GM19463 (cell line): ENCODE data around the gene ZNF57.
A peak's percentile ranks its signal among the peaks of the same experiment; 100 is the strongest.
"Not testable (repeated sequence)": the region's sequence is repeated elsewhere in the genome, so short reads cannot be mapped to it uniquely, and the experiment has no call there.

ENCODE experiments used
- ATAC-seq: cut with Tn5 transposase; IDR thresholded peaks from one replicate; pipeline ENCODE4 v1.9.1; 2021; ENCODE audit warnings: mild to moderate bottlenecking, moderate library complexity; ENCODE audit not compliant: unreplicated experiment

Gene ZNF57

DNA sequence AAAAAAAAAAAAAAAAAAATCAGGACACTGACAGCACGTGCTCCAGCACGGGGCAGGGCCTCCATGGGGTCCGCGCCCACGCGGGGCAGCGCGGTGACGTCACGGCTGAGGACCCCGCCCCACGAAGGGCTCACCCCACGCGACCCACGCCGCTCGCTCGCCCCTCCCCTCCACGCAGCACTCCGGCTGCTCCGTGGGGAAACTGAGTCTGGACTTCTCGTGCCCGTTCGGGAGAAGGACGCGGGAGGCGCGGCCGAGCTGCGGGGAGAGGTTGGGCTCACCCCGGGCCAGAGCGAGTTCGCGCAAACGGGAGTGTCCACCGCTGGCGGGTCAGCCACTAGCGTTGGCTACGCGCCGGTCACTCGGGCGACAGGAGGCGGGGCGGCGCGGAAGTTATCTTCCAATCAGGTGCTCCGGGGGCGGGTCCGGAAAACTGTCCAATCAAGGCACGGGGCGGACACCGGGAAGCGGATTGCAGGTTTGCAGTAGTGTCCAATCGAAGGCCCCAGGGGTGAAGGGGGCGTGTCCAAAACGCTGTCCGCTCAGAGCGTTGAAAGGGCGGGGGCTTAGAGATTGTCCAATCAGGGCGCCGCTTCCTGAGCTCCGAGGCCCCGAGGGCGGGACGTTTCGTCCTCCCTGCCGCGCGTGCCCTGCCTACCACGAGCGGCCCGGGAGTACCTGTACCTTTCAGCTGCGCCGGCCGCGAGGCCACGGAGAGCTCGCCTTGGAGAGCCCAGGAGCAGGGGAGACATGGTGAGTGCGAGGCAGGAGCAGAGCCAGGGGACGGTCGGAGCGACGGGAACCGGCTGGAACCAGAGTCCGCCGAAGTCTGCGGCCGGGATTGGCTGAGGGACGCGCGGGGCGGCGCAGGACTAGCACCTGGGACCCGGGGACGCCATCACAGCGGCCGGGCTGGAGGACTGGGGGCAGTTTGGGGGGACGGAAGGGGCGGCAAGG is at the start of gene ZNF57:
Gene ZNF57, plus strand, starts transcription at position 633 of the 957 bp plus-strand sequence. Its CDS starts 118 bp downstream, at position 751.
- peak; percentile 89 for ATAC-seq

DNA sequence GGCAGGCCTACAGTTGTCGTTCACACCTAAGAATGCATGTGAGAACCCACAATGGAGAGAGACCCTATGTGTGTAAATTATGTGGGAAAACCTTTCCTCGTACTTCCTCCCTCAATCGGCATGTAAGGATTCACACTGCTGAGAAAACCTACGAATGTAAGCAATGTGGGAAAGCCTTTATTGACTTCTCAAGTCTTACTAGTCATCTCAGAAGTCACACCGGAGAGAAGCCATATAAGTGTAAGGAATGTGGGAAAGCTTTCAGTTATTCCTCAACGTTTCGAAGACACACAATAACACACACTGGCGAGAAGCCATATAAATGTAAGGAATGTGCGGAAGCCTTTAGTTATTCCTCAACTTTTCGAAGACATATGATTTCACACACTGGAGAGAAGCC is 48.1 kb upstream of the ZNF57 start:
- no peak for ATAC-seq

DNA sequence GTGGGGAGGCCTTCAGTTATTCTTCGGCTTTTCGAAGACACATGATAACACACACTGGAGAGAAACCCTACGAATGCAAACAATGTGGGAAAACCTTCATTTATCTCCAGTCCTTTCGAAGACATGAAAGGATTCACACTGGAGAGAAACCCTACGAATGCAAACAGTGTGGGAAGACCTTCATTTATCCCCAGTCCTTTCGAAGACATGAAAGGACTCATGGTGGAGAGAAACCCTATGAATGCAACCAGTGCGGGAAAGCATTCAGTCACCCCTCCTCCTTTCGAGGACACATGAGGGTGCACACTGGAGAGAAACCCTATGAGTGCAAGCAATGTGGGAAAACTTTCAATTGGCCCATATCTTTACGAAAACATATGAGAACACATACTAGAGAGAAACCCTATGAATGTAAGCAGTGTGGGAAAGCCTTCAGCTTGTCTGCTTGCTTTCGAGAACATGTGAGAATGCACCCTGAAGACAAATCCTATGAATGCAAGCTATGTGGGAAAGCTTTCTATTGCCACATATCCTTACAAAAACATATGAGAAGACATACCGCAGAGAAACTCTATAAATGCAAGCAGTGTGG is 47.6 kb upstream of the ZNF57 start:
- ATAC-seq, result no peak

DNA sequence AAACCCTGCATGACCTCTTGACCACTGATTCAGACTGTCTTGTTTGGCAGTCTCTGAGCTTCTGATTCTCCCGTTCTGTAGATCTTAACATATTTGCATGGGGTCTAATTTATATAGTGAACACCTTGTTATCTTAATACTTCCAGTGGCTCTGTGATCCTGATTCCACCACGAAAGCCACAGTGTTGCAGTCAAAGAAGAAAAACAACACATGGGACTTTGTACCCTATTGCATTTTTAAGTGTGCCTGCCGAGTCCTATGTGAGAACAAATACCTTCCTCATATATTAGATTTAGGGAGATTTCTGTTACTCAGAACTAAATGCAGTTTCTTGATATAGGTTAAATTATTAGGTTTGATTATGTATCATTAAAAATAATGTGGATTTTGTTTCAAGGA is 45.9 kb upstream of the ZNF57 start:
- no peak for ATAC-seq

DNA sequence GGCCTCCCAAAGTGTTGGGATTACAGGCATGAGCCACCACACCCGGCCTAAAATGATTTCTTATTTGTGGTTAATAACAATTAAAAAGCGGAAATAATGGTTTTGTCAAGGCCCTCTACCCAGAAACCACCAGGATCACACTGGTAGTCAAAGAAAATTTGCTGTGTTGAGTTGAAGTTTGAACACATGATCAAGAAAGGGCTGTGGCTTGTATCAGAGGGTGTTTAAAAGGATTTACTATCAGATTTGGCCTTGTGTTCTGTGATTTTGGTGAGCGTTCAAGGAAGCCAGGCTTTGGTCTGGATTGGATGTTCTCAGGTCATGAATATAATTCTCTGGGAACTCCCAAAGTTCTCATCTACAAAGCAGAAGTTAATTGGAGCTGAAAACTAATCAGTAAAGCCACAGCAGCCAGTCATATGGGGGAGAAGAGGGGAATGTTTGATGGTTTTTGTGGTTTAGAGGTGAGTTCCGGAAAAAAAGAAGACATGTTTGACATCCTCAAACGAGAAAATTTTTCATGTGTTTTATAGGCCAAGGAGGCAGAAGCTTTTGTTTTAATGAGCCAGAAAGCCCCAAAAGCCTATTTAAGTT is 44.2 kb upstream of the ZNF57 start:
- ATAC-seq, result no peak

DNA sequence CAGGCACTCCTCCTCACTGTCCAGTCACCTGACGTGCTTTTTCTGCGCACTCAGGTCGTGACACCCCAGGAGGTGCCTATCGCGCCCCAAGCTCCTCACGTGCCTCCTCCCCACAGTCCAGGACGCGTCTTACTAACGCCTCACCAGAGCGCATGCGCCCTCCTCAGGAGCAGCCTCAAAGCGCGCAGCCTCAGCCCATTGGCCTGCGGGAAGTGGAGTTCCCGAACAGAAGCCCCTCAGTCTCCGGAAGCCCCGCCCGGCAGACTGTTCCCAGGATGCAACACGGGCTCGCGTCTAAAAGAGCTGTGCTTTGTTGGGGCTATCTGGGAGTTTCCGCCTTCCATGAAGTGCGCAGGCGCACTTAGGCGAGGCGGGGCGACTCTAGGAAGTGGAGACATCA is 41.9 kb upstream of the ZNF57 start:
- ATAC-seq, result no peak

DNA sequence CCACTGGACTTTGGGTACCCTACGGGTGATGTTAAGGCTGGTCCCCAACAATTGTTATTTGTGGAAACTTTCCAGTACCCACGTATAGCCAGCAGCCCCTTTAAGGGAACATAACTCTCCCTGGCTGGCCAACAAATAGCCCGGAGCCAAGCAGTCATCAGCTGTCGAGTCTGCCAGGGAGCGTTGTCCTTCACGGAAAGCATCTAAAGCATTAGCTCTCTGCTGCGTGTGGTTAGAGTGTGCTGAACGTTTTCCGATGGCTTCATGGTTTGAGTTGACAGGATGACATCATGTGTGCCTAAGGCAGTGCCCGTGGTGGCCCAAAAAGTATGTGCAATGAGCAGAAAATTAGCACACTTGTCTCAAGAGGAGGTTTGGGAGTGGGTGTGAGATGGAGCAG is 36.9 kb upstream of the ZNF57 start:
- ATAC-seq, result no peak

DNA sequence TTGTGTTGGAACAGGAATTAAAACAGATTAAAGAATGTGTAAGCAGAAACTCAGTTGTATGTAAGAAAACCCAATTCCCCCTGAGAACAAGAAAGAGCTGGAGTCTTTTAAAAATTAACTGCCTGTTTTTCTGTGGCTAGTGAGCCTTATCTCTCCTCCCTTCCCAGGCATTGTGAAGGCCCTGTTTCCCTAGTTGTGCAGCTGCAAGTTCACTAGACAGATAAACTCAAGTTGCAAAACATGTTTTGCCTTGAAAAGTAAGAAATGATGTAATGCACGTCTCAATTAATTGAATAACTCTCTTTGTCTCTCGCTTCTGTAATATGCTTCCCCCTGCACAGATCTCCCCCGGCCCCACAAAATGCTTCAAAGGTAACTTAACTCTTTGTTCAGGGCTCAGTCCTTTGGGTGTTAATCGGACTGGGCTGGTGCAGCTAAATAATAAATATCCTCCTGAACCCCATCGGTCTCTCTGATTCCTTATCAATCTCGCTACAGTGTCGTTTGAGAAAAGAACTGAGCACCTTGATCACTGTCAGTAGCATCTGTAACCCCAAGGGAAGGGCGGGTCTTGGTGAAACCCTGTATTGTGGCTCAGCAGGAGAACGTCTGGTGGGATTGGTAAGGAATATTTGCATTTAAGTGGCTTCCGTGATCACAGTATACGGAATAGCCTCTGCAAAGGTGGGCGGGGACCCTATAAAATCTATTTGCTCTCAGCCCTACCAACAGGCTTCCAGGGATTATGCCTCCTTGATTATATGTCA is 35.2 kb upstream of the ZNF57 start:
- ATAC-seq, result no peak

DNA sequence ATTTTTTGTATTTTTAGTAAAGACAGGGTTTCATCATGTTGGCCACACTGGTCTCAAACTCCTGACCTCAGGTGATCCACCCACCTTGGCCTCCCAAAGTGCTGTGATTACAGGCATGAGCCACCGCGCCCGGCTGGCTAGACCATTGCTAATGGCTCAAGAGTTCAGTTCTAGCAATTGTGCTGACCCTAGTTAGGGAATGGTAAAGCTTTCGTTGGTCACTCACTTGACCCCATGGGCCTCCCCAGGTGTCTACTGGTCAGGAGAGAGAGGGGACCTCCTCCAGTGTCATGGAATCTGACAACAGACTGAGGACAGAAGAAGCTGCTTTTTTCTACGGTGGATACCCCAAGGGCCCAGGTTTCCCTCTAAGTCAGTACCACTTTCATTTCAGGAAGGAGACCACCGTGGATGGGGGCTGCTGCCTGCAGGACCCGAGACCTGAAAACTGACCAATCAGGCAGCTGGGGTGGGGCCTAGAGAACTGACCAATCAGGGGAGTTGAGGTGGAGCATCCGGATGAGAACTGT is 34.2 kb upstream of the ZNF57 start:
- no peak for ATAC-seq

DNA sequence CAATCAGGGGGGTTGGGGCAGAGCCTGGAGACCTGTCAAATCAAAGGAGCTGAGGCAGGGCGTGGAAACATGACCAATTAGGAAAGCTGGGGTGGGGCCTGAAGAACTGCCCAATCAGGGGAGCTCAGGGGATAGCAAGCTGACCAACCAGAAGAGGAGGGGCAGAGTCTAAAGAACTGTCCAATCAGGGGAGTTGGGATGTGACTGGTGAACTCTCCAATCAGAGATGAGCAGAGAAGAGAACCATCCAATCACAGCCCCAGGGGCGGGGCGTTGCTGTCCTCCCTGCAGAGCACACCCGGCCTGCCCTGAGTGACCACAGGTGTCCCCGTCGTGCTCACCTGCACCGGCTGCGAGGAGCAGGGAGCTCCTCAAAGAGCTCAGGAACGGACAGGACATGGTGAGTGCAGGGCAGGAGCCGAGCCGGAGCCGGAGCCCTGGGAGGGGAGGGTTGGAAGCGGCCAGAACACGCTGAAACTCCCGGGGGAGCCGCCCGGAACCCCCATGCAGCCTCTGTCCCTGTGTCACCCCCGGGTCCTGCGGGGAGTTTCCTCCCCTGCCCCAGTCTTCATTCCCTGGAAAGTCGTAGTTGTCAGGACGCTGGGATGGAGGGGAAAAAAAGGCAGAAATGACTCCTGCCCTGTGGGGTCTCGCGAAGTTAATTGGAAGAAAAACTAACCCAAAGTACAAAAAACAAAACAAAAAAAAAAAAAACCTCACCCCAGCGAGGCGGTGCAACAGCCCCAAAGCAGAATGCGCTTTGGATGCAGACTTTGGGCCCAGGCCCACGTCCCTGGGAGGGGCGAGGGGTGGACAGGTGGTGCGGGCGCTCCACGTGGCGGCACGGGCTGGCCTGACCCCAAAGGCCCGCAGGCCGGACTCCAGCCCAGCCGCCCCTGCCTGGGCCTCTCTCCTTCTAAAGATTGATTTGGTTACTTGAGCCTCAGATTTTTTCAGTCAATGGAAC is 33.4 kb upstream of the ZNF57 start, which contains the start of gene ZNF556:
Gene ZNF556, plus strand, starts transcription at position 311 of the 967 bp plus-strand sequence. Its CDS starts 87 bp downstream, at position 398.
- ATAC-seq, result no peak

DNA sequence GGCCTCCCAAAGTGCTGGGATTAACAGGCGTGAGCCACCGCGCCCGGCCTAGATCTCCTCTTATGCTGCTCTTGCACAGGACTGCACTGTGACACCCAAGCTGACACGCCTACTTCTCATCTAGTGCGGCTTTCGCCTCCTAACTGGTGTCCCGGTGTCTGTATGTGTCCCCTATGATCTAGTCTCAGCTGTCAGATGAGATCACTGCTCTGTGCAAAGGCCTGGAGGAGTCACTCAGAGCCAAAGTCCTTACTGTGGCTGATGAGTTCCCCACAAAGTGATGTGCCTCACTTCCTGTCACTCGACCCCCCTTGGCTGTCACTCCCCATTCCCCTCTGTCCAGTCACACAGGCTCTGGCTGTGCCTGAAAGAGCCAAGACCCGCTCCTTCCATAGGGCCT is 31.1 kb upstream of the ZNF57 start:
- ATAC-seq, result no peak

DNA sequence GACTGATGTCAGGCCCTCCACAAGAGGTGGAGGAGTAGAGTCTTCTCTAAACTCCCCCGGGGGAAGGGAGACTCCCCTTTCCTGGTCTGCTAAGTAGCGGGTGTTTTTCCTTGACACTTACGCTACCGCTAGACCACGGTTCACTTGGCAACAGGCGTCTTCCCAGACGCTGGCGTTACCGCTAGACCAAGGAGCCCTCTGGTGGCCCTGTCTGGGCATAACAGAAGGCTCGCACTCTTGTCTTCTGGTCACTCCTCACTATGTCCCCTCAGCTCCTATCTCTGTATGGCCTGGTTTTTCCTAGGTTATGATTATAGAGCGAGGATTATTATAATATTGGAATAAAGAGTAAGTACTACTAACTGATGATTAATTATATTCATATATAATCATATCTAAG is 28.6 kb upstream of the ZNF57 start:
- ATAC-seq, result not testable (repeated sequence)

DNA sequence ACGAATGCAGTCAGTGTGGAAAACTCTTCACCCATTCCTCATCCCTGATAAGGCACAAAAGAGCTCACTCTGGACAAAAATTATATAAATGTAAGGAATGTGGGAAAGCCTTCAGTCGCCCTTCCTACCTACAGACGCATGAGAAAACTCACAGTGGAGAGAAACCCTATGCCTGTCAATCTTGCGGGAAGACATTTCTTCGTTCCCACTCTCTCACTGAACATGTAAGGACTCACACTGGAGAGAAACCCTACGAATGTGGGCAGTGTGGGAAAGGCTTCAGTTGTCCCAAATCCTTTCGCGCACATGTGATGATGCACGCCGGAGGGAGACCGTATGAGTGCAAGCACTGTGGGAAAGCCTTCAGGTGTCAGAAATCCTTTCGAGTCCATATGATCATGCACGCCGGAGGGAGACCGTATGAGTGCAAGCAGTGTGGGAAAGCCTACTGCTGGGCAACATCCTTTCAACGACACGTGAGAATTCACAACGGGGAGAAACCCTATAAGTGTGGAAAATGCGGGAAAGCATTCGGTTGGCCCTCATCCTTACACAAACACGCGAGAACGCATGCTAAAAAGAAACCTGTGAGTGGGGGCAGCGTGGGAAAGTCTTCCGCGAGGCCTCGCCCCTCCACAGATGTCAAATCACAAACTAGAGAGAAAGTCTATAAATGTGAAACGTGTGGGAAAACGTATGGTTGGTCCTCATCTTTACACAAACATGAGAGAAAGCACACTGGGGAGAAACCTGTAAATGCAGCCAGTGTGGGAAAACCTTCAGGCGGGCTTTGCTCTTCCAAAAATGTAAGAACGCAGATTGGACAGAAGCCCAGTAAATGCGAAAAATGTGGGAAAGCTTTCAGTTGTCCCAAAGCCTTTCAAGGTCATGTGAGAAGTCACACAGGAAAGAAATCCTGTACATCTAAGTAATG is 23.1 kb upstream of the ZNF57 start:
- ATAC-seq, result no peak

DNA sequence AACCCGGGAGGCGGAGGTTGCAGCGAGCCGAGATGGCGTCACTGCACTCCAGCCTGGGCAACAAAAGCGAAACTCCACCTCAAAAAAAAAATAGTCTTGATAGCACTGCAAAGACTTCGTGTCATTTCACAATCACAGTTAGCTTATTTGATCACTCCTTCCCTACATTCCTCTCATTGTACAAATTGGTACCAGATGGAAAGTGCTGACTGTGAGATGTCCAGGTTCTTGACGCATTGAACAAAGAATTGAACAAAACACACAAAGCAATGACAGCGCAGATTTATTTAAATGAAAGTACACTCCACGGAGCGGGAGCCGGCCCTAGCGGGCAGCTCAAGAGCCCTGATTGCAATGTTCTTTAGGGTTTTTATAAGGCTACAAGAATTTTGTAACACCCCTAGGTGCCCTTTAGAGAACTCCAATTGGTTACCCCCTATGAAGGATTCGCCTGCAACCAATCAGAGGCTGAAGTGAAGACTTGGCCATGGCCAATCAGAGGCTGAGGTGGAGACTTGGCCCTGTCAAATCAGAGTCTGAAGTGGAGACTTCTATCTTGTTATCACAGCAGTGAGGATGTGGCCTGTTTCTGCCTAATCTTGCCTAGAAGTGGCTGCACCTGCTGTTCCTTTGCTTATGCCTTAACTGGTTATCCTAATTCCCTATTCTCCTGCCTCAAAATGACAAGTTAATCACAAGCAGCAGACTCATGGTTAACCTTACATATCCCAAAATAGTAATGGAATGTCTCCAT is 16.9 kb upstream of the ZNF57 start:
- ATAC-seq, result no peak

DNA sequence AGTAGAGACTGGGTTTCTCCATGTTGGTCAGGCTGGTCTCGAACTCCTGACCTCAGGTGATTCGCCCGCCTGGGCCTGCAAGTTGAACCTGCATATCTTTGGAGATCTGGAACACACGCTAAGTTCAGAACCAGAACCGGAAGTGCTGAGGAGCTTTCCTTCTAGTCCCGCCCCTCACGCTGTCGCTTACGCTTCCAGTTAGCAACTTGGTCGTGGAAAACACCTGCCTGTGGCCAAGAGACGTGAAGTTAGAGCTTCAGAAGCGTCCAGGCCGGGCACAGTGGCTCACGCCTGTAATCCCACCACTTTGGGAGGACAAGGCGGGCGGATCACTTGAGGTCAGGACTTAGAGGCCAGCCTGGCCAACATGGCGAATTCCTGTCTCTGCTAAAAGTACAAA is 15.0 kb upstream of the ZNF57 start:
- no peak for ATAC-seq

DNA sequence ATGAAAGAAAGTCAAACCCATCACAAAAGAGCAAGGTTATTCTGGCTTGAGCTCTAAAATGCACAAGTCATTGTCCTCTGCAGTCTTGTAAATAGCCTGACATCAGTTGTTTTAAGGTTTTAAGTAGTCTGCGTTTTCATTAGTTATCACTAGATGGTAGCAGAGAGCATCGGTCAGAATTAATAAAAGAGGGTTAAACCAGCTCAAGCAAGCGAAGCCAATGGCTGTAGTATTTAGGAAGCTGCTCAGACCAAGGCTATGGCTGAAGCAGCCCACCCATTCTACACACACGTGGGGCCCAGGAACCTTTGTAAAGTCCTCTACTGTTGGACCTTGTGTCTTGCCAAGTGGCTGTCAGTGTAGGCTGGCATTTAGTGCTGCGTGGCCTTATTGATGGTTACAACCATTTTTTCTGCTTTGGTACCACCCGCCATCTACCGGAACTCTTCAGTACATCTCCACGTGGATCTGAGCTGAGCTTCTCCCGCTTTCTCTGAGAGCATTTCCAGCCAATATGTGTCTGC is 13.3 kb upstream of the ZNF57 start:
- no peak for ATAC-seq

DNA sequence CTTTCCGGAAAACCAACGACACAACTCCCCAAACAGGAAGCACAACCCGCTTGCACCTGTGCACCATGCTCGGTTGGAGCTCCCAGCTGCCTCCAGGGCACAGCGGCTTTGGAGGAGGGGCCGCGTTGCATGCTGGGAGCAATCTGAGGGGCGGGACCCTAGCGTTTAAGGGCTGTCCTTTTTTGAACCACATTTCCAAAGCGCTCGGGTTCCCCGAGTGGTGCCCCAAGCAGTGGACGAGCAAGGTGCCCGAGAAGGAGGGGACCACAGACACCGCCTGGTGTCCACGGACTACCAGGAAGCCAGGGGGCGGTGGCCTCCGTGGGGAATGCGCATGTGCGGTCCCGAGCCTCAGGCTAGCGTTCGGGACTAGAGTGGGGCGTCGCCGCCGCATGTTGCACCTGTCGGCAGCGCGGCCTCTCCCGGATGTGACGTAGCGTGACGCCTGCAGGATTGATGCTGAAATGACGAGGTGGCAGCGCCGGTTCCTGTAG is 11.9 kb upstream of the ZNF57 start:
- no peak for ATAC-seq
